Nephron progenitor cell (in vitro differentiated cells): ENCODE measurements around the gene ALK.

Source experiments
- DNase-seq: peaks from one replicate; pipeline ENCODE4 v3.0.0; 2021
- H3K27ac Mint-ChIP-seq: 2 replicates; pipeline ENCODE4 v1.8.0; 2021; ENCODE audit warnings: mild to moderate bottlenecking, moderate library complexity, mixed read lengths
- H3K27me3 Mint-ChIP-seq: 2 replicates; pipeline ENCODE4 v1.8.0; 2021; ENCODE audit warnings: mild to moderate bottlenecking, low read depth, mixed read lengths; ENCODE audit not compliant: poor library complexity
- H3K36me3 Mint-ChIP-seq: 2 replicates; pipeline ENCODE4 v1.8.0; 2021; ENCODE audit warnings: low read depth, mixed read lengths
- H3K4me1 Mint-ChIP-seq: 2 replicates; pipeline ENCODE4 v1.8.0; 2021; ENCODE audit warnings: mixed read lengths
- H3K4me3 Mint-ChIP-seq: 2 replicates; pipeline ENCODE4 v1.8.0; 2021; ENCODE audit warnings: mild to moderate bottlenecking, moderate library complexity, mixed read lengths
- H3K9me3 Mint-ChIP-seq: 2 replicates; pipeline ENCODE4 v1.8.0; 2021; ENCODE audit warnings: mild to moderate bottlenecking, moderate library complexity, mixed read lengths
- CTCF ChIP-seq: fragments of 200-600 bp; sonication (generic); IDR thresholded peaks from 2 replicates; pipeline ENCODE4 v1.5.0; 2021; ENCODE audit warnings: antibody characterized with exemption

Gene ALK

GRCh38 chr2:29361231-29361630 lies 560.2 kb downstream of the ALK start:
- H3K27me3 Mint-ChIP-seq: peaks cover 21% of the 10 kb centered on the region
- peaks cover 14% of the 10 kb centered on the region for H3K4me1 Mint-ChIP-seq
- H3K9me3 Mint-ChIP-seq: no peaks in the 10 kb centered on the region
- TF ChIP-seq CTCF: no peak
- H3K36me3 Mint-ChIP-seq: no peaks in the 10 kb centered on the region
- H3K27ac Mint-ChIP-seq: no peak overlapping the region
- H3K4me3 Mint-ChIP-seq: no peak overlapping the region
- DNase-seq: no peak

- no peak for DNase-seq
- TF ChIP-seq CTCF: no peak
- H3K36me3 Mint-ChIP-seq: no peaks in the 10 kb centered on the region
- no peak overlapping the region for H3K27ac Mint-ChIP-seq
- H3K9me3 Mint-ChIP-seq: no peaks in the 10 kb centered on the region
- H3K4me3 Mint-ChIP-seq: no peak overlapping the region
- peaks cover 16% of the 10 kb centered on the region for H3K4me1 Mint-ChIP-seq
- H3K27me3 Mint-ChIP-seq: peaks cover 19% of the 10 kb centered on the region
Observed at GRCh38 chr2:29360016-29360784, 561.2 kb downstream of the ALK start.

- Mint-ChIP-seq H3K4me3 (no peak overlapping the region), H3K4me1 (peaks cover 51% of the 10 kb centered on the region), H3K27ac (peak overlapping the region; percentile 57), H3K36me3 (no peaks in the 10 kb centered on the region), H3K9me3 (no peaks in the 10 kb centered on the region), H3K27me3 (peaks cover 7% of the 10 kb centered on the region)
- no peak for TF ChIP-seq CTCF
- no peak for DNase-seq
Observed at GRCh38 chr2:29353403-29353991, 567.9 kb downstream of the ALK start.

GRCh38 chr2:29351916-29352591 lies 569.3 kb downstream of the ALK start:
- H3K36me3 Mint-ChIP-seq: no peaks in the 10 kb centered on the region
- H3K27ac Mint-ChIP-seq: no peak overlapping the region
- peaks cover 47% of the 10 kb centered on the region for H3K4me1 Mint-ChIP-seq
- no peaks in the 10 kb centered on the region for H3K9me3 Mint-ChIP-seq
- no peak for TF ChIP-seq CTCF
- no peak overlapping the region for H3K4me3 Mint-ChIP-seq
- DNase-seq: no peak
- H3K27me3 Mint-ChIP-seq: peaks cover 13% of the 10 kb centered on the region

GRCh38 chr2:29351248-29351647 lies 570.1 kb downstream of the ALK start:
- Mint-ChIP-seq H3K27me3 (peaks cover 16% of the 10 kb centered on the region), H3K27ac (no peak overlapping the region), H3K4me1 (peaks cover 46% of the 10 kb centered on the region), H3K4me3 (no peak overlapping the region), H3K36me3 (no peaks in the 10 kb centered on the region), H3K9me3 (no peaks in the 10 kb centered on the region)
- DNase-seq: no peak
- TF ChIP-seq CTCF: no peak
